GM18498 (cell line): ENCODE data around the gene CEP89.
"Not testable (repeated sequence)": the region's sequence is repeated elsewhere in the genome, so short reads cannot be mapped to it uniquely, and the experiment has no call there.

Experiments used
- ATAC-seq: cut with Tn5 transposase; IDR thresholded peaks from one replicate; pipeline ENCODE4 v1.9.1; 2021; ENCODE audit warnings: mild to moderate bottlenecking, moderate library complexity; ENCODE audit not compliant: unreplicated experiment

The CEP89 gene

DNA sequence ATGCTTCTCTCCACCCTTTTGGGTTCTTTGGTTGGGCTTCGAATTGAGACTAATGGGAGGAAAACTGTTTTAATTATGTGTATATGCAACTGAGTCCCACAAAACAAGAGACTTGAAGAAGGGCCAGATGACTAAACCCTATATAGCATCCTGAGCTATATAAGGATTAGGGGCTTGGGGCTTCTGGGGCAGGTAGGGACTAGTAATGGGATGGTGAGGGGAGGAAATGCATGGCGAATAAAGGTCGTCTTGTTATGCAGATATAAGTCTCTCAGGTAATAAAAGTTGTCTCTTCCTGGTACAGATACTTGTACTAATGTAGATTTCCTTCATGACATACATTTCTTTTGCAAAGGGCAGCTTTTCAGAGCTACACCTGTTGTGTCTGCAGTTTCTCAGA, 99.4 kb downstream of the CEP89 start:
- ATAC-seq = no peak

- ATAC-seq = no peak
Measured at GRCh38 chr19:32870981-32871451, 100.7 kb downstream of the CEP89 start.

DNA sequence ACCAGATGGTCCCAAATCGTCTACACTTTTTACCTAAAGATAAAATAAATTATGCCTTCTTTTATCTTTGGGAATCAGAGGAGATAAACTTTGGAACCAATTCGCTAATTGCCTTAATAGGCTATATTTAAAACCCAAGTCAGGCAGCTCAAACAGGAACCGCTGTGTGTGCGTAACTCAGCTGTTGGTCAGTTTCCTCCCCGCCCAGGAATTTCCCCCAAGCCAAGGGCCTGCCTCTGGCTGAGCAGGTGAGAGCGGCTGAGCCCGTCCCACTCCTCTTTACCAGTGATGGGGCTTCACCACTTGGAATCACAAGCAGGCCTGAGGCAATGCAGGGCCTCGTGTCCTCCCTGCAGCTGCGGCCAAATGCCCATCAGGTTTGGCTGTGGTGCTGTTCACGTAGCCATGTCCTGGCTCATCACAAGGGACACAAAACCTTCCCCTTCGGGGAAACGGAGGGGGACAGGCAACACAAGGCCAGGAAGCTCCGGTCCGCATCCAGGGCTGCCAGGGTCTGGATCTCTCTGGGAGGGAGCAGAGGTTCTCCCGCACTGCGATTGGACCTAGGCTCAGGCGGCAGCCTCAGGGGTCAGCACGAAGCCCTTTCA, 101.7 kb downstream of the CEP89 start:
- no peak for ATAC-seq

GRCh38 chr19:32869369-32869965, 102.3 kb downstream of the CEP89 start, which contains the start of gene SLC7A9:
Gene SLC7A9, minus strand, starts transcription at chr19:32869767. Its CDS starts 1,233 bp downstream, at chr19:32868534.
- no peak for ATAC-seq

DNA sequence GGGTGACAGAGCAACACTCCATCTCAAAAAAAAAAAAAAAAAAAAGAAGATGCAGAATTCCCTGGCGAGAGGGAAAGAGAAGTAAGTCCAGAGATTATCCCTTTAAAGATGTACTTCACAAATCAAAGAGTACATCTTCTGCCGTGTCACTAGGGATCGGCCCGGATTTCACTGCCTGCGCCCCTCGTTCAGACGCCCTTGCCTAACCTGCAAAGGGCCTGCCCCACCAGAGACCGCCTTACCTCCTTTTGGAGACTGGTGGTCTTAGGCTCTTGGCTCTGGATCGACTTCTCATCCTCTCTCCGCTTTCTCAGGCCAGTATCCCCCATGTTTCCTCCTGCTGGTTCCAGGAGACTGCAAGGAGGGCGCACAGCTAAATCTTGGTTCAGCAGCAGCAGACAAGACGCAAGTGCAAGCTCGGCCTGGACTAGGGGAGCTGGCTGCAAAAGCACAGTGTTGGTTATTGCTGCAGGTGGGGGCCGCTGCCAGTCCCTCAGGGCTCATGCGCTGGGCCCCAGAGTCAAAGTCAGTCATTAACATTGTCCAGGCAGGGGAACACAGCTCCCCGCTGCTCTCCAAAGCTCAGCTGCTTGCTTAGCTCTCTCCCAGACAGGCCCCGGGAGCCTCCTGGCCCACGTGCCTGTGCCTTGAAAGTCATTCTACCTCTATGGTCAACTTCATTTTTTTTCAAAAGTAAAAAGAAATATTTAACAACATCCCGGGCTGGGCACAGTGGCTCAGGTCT, 103.4 kb downstream of the CEP89 start:
- ATAC-seq = no peak

DNA sequence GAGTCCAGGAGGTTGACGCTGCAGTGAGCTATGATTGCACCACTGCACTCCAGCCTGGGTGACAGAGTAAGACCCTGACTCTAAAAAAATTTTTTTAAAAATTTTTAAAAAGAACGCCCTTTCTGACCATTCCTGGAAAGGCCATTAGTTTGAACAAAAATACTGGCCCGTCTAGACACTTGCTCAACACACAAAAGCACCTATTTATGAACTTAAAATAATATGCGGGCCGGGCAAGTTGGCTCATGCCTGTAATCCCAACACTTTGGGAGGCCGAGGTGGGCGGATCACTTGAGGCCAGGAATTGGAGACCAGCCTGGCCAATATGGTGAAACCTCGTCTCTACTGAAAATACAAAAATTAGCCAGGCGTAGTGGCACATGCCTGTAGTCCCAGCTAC, 104.3 kb downstream of the CEP89 start:
- not testable (repeated sequence) for ATAC-seq

DNA sequence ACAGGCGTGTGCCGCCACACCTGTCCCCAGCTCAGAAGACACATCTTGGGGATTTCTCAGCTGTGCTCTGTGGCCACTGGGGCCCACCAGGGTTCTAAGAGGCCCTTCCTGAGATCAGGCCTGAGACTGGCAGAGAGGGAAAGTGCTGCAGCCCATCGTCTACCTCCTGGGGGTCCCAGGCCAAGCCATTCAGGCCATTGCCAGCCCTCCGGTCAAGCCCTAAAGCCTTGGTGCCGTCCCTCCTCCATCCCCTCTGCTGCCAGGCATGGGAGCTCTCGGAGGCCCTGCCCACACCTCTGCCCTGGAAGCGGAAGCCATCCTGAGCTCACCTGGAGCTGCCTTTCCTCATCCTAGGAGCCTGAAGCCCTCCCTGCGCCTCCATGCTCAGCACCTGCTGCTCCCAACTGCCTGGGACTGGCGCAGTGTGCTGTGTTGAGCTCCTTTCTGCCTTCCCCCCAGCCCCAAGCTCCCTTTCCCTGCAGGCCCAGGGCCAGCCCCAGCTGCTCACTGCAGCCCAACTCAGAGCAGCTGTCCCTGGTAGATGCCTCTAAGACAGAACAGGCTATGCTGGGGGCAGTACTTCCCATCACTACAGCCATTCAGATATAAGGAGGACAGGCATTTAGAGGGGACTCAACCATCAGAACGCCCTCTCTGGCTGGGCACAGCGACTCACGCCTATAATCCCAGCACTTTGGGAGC, 105.0 kb downstream of the CEP89 start:
- no peak for ATAC-seq

DNA sequence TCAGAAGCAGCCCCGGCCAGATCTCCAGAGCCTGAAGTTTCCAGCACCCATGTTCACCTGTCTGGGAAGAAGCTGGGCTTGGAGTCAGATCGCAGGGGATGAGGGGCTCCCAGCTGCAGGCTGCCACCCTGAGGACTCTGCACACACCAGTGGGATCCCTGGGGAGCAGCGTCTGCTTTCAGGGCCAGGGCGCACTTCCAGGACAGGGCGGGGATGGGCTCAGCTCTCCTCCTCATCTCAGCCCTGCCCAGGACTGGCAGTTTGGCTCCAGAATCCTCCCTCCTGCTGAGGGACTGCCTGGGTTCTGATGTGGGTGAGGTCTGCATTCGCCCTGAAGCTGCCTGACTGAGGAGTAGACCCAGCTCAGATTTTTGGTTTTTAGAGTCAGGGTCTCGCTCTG, 105.7 kb downstream of the CEP89 start:
- no peak for ATAC-seq

DNA sequence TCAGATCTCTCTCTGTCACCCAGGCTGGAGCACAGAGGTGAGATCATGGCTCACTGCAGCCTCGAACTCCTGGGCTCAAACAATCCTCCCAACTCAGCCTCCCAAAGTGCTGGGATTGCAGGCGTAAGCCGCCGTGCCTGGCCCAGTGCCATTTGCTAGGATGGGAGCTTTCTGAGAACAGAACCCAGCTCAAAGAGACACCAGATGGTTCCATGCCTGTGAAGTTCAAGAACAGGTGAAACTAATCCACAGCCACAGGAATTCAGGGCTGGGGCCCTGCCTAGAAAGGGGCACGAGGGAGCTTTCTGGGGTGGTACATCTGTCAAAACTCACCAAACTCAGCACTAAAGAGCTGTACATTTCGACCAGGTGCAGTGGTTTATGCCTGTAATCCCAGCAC, 106.4 kb downstream of the CEP89 start:
- no peak for ATAC-seq

- ATAC-seq = no peak
Measured at GRCh38 chr19:32864318-32865007, 107.3 kb downstream of the CEP89 start.

GRCh38 chr19:32863841-32864240, 107.9 kb downstream of the CEP89 start:
- ATAC-seq = no peak

GRCh38 chr19:32863301-32863700, 108.5 kb downstream of the CEP89 start:
- ATAC-seq = no peak

GRCh38 chr19:32862741-32863140, 109.0 kb downstream of the CEP89 start:
- ATAC-seq = no peak

DNA sequence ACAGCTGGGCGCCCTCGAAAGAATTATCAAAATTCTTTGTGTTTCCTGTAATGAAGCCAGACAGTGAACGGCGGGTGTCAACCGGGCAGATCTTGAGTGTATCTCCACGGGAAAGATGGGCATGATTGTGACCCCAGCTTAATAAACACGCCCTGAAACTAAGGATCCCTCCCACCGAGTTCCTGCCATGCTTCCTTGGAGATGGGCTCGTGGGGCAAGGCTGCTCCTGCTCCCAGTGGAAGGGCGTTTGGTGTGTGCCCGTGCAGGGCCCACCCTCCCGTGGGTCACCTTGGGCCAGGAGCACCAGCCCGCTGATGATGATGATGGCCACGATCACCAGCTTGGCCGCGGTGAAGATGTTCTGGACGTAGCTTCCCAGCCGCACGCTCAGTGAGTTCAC, 109.6 kb downstream of the CEP89 start:
- ATAC-seq = no peak

- no peak for ATAC-seq
Measured at GRCh38 chr19:32861596-32861995, 110.2 kb downstream of the CEP89 start.

DNA sequence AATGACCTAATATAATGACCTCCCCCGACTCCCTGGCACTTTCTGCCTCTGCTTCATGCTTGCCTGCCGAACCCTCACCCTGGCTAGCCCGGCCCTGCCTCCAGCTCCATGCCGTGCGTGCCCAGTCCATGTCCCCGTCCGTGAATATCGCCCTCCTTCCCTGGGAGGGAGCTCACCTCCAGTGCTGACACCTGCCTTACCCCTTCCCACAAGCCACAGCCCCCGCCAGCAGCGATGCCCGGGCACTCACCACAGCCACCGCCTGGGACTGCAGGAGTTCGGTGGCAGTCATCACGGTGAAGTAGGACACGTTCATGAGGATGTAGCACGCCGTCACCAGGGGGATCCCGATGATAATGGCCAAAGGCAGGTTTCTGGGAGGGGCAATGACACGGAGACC, 112.2 kb downstream of the CEP89 start:
- no peak for ATAC-seq

DNA sequence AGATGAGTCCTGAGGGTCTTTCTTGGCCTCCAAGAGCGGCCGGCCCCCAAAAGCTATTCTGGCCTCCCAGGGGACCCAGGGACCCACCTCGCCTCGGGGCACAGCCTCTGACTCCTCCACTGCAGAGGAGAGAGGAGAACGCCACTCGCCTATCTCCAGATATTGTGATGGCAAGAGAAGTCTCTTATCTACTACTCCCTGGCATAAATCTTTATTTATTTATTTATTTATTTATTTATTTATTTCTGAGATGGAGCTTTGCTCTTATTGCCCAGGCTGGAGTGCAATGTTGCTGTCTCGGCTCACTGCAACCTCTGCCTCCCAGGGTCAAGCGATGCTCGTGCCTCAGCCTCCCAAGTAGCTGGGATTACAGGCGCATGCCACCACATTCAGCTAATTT, 113.2 kb downstream of the CEP89 start:
- no peak for ATAC-seq

GRCh38 chr19:32858155-32858554, 113.6 kb downstream of the CEP89 start:
- ATAC-seq = no peak

DNA sequence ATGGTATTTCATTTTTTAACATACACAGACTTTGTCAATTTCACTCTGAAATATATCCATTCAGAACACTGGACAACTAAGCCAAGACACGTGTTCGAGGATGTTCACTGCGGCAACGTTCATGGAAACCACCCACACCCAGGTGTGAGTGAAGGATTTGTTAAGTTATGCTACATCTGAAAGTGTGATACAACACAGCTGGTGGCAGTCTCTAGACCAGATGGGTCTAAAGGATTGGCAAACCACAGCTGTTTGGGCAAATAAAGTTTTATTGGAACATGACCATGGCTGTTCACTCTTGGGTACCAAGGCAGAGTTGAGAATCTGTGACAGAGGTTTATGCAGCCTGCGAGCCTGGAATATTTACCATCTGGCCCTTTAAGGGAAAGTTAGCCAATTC, 114.2 kb downstream of the CEP89 start:
- ATAC-seq = no peak

- not testable (repeated sequence) for ATAC-seq
Measured at GRCh38 chr19:32856818-32857217, 114.9 kb downstream of the CEP89 start.

DNA sequence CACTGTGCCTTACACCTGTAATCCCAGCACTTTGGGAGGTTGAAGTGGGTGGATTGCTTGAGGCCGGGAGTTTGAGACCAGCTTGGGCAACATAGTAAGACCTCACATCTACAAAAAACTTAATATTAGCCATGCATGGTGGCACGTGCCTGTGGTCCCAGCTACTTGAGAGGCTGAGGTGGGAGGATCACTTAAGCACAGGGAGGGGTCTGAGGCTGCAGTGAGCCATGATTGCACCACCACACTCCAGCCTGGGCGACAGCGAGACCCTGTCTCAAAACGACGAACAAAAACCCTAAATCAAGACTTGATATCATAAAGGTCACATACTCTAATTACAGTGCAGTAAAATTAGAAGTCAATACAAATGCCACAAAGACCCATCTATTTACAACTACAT, 119.5 kb downstream of the CEP89 start:
- ATAC-seq = no peak
